Ishikawa (cell line): ENCODE results near the gene ACSS1.

Experiments used
- CEBPB ChIP-seq: IDR thresholded peaks from 2 replicates; pipeline ENCODE4 v1.6.1; 2012
- CREB1 ChIP-seq: IDR thresholded peaks from 2 replicates; pipeline ENCODE4 v1.6.1; 2012; ENCODE audit warnings: low read depth
- EGR1 ChIP-seq: IDR thresholded peaks from 2 replicates; pipeline ENCODE4 v1.6.1; 2012
- EP300 ChIP-seq: IDR thresholded peaks from 2 replicates; pipeline ENCODE4 v1.6.1; 2012; ENCODE audit warnings: borderline replicate concordance
- FOXM1 ChIP-seq: IDR thresholded peaks from 2 replicates; pipeline ENCODE4 v1.6.1; 2012; ENCODE audit warnings: low read depth, borderline replicate concordance
- NFIC ChIP-seq: IDR thresholded peaks from 2 replicates; pipeline ENCODE4 v1.6.1; 2012
- RAD21 ChIP-seq: IDR thresholded peaks from 2 replicates; pipeline ENCODE4 v1.6.1; 2012; ENCODE audit warnings: low read depth
- REST ChIP-seq: IDR thresholded peaks from 2 replicates; pipeline ENCODE4 v1.6.1; 2012; ENCODE audit warnings: low read depth, mild to moderate bottlenecking
- TAF1 ChIP-seq: IDR thresholded peaks from 2 replicates; pipeline ENCODE4 v1.6.1; 2012; ENCODE audit warnings: low read depth, mild to moderate bottlenecking
- TCF12 ChIP-seq: IDR thresholded peaks from 2 replicates; pipeline ENCODE4 v1.6.1; 2012; ENCODE audit warnings: low read depth
- TEAD4 ChIP-seq: IDR thresholded peaks from 2 replicates; pipeline ENCODE4 v1.6.1; 2012
- USF1 ChIP-seq: IDR thresholded peaks from 2 replicates; pipeline ENCODE4 v1.6.1; 2012
- YY1 ChIP-seq: IDR thresholded peaks from 2 replicates; pipeline ENCODE4 v1.6.1; 2012; ENCODE audit warnings: low read depth
- ZBTB7A ChIP-seq: IDR thresholded peaks from 2 replicates; pipeline ENCODE4 v1.6.1; 2012; ENCODE audit warnings: low read depth
- TF ChIP-seq, protein P1 (sequence below): IDR thresholded peaks from 2 replicates; pipeline ENCODE4 v1.6.1; 2012

ACSS1 gene

DNA sequence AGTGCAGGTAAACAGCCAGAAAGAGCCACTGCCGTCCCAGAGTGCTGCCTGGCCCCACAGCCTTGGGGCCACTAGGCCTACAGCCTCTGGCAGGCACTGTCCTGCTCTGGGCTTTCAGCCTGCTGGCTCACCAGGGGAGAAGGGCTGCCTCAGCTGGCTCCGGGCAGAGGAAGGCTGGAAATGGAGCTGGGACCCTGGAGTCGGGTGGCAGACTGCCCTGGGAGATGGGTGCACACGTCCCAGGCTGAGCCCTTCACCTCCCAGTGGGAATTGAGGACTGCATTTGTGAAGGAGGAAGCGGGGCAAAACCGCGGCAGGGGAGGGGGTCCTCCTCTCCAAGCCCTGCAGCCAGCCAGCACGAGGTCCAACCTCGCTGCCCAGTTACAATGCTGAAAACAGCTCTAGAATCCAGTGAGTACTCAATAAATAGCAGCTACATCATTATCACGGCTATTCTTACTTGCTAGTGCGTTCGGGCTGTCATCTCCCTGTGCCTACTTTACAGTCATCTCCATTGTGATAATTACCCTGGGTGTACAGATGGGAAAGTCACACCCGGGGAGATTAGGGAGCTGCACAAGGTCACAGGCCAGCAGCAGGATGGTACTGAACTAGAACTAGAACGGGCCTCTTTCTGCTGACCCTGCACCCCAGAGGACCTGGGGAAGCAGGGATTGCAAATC lies 13.1 kb downstream of the ACSS1 start:
- TF ChIP-seq FOXM1, result no peak

GRCh38 chr20:25044261-25044560 lies 13.7 kb downstream of the ACSS1 start:
- TF ChIP-seq EGR1 (no peak), FOXM1 (no peak), TAF1 (no peak), USF1 (no peak)

DNA sequence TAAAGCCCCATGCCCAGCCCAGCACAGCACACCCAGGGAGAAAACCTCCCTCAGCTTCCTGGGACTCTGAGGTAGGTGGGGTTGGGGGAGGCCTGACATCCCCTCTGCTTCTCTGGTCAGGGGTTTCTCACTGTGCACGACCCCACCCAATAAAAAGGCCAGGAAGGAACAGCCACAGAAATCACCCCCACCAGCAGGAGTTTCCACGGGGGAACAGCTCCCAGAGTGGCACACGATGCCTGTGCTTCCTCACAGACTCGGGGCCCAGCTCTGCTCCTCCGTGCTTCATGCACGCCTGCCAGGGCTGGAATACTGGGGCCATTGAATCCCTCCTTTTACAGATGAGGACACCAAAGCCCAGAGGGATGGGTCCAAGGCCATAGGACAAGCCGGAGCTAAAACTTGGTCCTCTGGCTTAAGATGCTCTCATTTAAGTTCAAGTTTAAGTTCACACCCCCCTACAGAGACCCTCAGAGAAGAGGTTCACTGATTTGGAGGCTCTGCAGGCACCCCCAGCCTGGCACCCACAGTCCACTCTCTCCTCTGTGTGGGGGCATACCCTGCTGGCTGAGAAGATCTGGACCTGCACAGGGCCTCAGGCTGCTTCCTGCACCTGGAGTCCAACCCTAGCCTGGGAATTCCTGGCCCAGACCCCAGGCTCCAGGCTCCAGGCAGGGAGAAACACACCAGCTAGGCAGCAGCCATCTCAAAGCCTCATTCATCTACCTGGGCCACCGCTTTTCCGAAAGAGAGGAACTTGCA lies 14.3 kb downstream of the ACSS1 start:
- TF ChIP-seq RAD21 (no peak), FOXM1 (no peak), TEAD4 (no peak), USF1 (no peak), TCF12 (no peak), REST (no peak), CEBPB (no peak), EP300 (no peak), CREB1 (no peak), ZBTB7A (no peak), EGR1 (no peak), TAF1 (no peak), YY1 (no peak), NFIC (no peak)
- TF ChIP-seq, protein P1, sequence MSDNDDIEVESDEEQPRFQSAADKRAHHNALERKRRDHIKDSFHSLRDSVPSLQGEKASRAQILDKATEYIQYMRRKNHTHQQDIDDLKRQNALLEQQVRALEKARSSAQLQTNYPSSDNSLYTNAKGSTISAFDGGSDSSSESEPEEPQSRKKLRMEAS, result no peak

- TF ChIP-seq USF1 (no peak), EGR1 (no peak), TCF12 (no peak), NFIC (no peak), REST (no peak), CEBPB (no peak), RAD21 (no peak), TAF1 (no peak), EP300 (no peak), ZBTB7A (no peak), YY1 (no peak)
These were observed 15.1 kb downstream of the ACSS1 start for GRCh38 chr20:25042531-25043498.

DNA sequence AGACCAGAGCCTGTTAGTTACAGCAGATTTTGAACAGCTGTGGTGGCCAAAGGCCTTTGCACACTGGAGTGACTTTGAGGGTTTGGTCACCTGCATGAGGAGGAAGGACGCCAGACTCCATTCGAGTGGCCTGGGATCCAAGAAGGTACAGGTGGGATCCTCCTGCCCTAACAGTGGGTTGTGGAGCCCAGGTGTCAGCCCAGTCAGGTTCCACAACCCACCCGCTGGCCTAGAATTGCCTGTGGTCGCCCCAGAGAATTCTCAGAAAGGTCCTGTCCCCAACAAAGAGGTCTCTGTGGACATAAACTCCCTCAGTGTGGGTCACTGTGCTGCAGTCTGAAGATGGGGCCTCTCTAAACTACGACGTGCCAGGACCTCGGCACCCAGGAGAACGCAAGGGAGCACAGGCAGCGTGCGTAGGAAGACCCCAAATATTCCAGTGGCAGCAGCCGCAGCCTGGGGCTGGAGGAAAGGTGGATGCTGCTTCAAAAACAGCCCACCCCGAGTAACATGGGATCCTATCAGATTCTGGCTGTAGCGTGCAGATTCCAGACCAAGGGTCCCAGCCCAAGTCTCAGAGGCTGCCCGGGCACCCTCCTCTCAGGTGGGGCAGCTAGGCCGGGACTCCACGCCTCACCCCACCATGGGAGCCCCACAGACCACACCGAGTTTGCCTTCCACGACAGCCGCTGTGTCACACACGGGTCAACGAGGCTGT lies 16.0 kb downstream of the ACSS1 start:
- no peak for TF ChIP-seq TAF1
